ENCODE results near the gene ADARB2.

The ADARB2 gene

DNA sequence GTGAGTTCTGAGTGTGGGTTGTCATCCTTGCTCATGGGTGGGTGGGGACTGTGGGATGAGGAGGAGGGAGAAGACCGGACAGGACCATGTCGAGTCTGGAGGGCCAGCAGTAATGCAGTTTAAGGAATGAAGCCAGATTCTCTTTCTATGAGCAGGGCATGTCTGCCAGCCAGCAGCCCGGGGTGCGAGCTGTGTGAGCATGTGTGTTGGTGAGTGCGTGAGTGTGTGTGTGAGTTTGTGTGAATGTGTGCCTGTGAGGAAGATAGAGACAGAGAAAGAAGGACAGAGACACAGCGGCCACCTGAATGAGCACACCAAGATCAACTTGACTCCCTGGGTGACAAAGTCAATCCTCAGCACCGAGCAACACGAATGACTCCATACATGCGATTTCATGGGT, 52.3 kb downstream of the ADARB2 start:
- DNase-seq: no peak

DNA sequence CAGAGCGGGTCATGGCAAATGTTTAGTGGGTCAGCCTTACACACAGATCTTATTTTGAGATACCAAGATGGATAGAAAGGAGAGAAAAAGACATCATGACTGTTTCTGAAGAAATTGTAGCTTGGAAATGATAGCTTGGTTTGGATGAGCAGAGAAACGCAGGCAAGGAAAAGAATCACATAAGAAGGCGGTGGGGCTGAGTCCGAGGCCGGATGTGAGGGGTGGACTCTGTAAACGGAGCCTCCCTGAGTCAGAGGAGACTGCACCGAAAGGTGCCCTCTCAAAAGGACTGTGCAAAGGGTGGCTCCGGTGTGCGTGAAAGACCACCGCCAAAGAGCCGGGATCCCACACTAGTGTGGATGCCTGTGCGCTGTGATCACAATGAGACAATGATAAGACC, 53.7 kb downstream of the ADARB2 start:
- no peak for DNase-seq

DNA sequence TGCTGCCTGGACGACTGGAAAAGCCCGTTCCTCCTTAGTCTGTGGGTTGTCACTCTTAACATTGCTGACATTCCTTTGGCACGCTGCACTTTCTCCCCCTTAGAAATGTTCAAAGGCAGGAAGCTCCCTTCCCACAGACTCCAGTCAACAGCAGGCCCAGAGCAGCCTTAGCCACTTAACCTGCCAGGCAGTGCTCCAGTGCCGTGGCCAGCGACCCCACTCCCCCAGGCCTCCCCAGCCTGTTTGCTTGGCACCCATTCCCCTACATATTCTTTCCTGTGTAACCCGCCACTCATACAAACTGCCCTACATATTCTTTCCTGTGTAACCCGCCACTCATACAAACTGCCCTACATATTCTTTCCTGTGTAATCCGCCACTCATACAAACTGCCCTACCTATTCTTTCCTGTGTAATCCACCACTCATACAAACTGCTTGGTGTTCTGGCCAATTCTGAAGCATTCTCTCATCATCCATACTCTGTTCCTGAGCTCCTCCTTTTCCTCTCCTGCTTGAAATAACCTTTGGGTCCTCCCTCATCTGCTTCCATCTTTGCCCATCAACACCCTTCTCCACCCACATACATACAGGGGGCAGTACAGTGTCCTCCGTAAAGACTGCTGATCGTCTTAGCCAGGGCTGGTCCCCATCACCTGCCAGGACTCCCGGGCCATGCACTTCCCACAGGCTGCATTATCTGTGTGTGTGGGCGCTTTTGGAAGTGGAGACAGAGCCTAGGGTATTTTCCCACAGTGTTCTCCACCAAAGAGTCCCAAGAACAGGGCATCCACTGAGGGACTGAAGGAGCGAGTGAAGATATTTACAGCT, 57.3 kb downstream of the ADARB2 start:
- DNase-seq: no peak

DNA sequence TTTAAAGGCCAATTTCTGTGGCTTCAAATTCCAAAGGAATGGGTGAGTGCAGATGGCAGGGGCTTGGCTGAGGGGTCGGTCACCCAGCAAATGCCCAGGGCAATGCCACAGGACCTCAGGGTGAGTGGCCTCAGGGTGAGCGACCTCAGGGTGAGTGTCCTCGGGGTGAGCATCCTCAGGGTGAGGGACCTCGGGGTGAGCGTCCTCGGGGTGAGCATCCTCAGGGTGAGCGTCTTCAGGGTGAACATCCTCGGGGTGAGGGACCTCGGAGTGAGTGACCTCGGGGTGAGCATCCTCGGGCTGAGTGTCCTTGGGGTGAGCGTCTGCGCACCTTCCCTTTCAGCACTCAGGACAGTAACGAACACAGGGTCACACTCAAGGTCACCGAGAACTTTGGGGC, 59.2 kb downstream of the ADARB2 start:
- no peak for DNase-seq

DNA sequence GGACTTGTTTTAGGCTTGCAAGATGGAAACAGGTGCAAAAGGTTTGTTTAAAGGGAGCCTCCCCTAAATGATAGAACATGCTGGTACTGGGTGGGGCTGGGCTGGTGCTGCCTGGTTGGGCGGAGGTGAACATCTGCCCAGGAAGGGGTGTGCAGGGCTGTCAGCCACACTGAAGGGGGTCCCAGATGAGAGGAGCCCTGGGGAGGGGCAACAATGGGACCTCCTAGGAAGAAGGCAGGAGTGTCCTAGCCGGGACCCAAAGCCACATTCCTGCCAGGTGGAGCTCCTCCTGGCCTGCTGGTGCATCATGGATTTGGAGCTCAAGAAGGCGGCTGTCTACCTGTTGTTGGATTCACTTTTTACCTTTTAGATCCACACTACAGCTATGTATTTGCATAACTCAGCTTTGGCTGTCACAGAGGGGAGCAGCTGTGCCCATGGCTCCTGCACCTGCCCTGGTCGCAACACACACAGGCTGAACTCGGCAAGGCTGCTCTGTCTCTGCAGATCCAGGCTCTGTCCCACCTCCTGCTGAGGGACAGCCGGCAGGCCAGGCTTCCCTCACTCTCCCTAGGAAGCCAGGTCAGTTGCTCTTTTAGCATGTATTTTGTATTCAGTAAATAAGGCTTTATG, 59.9 kb downstream of the ADARB2 start:
- DNase-seq: no peak

DNA sequence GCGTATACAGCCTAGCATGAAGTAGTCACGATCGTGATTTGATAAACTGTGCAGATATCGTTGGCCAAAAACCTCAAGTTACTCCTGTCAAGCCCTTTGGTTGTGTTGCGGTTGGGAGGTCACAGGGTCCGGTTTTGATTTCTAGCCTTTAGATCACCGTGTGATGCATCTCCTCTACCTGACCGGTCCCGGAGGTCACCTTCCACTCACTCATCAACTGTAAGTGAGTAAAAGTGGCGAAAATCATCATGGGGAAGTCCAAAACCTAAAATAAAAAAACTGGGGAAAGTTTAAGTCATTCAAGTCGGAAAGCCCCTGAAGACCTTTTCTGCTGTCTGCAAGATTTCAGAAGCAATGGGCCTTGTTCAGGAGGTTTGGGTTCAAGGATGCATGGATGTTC, 62.8 kb downstream of the ADARB2 start:
- no peak for DNase-seq

DNA sequence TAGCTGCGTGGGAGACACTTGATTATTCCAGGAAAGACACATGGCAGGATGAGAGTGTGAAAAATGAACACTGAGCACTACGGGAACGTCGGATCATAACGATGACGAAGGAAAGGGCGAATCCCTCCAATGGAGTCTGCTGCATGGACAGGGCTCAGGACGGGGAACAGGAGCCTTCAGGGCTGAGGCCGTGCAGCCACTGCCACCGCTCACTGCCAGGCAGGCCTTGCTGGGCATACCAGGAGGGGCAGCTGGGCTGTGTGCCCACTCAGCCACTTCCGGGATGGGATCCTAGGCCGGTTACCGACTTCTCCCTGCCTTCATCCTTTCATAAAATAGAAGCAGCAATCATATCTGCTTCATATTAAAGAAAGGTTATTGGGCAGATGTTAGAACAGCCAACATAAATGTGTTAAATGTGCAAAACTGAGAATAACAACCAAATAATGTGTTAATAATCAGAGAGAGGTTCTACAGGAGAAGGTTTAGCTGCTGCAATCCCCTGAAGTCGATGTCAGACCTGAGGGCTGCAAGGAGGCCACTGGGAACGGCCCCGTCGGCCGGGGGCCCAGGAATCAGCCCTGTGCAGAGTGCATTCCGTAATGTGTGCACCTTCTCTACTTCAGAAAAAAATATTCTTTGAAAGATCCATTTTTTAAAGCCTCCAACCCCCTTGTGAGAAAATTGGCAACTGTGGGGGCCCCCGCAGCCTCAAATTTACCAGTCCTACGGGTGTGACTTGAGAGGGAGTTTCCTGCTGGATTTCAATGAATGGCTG, 63.6 kb downstream of the ADARB2 start:
- DNase-seq: no peak

DNA sequence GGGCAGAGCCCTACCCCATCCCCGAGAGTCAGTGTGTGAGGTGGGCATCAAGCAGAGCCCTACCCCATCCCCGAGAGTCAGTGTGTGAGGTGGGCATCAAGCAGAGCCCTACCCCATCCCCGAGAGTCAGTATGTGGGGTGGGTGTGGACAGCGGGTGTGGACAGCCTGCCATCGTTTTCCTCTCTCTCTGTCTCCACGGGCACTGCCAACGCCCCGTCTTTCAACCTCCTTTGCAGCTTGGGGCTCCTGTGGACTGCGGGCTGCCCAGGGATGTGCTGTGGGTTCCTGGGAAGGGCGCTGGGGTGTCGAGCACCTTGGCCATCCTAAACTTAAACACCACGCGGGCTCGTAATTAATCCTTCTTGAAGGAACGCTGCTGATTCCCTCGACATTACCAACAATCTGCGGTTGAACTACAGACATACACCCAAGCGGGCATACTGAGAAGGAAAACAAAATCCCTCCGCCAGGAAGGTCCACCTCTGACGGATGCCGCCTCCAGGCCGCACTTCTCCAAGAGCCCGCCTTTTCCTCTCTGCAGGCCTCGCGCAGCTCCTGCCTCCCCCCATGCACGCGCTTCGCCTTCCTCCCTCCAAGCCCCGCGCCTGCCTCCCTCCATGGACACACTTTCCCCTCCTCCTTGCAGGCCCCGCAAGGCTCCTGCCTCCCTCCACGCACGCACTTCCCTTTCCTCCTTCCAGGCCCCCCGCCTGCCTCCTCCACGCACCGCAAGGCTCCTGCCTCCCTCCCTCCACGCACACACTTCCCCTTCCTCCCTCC, 65.1 kb downstream of the ADARB2 start:
- no peak for DNase-seq

DNA sequence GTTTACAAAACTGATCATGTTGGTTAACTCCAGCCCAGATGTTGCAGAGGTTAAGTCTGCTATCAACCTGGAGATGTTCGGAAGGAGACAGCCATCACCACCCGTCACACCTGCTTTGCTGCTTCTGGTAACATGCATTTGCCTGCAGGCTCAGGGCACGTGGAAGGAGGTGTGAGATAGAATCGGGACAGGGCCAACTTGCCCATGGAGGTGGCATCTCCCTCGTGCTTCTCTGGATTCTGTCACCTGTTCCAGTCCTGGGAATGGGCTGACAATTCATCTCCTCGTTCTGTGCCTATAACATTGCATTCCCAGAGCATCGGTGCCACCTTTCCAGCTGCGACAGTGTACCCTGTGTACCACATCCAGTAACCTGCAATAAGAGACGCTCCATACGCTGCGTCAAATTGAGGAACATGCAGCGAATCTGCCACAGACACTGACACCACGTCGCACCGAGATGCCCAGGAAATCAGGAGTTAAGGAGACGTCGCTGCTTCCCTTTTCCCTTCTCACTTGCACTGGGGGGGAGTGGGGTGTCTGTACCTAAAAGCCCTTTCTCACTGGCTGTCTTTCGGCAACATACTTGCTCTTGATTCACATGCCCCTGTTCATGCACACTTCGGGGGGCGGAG, 65.8 kb downstream of the ADARB2 start:
- DNase-seq: no peak

DNA sequence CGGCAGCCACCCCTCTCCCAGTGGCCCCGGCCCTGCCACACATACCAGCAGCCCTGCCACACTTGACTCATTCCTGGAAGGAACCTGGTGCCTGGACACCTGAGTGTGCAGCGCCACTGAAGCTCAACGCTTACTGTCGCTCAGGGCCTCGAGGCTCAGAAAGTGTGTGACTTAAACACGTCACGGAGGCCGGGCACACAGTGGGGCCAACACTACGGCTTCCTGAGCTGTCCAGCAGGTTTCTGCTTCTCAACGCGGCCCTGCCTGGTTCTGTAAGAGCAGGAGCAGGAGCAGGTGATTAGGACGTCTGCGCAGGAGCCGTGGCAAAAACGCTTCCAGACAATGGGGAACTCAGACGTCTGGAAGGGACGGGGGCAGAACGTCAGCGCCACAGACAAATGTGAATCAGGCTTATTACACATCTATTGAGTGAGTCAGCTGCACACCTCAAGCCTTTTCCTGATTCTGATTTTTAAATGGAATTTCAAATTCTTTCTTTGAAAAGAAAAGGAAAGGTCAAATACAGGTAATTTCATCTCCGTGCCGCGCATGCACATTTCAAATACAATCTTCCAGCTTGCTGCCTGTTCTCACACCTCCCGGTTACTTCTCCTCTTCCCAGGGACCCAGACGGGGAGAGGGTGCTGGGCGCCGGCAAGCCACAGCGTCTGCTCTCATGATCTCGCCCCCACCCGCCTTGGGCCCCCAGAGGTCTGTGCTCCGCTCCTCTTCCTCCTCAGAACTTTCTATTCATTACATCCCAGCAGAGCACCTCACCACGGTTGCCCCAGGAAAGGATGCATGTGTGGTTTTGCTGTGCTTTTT, 66.6 kb downstream of the ADARB2 start:
- no peak for DNase-seq

DNA sequence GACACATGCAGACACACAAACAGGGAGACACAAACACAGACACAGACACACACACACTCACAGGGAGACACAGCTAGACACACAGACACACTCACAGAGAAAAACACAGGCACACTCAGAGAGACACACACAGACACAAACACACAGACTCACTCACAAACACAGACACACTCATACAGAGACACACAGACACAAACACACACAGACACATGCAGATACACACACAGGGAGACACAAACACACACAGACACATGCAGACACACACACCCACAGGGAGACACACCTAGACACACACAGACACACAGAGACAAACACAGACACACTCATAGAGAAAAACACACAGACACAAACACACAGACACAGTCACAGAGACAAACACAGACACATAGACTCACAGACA, 67.9 kb downstream of the ADARB2 start:
- DNase-seq: no peak

DNA sequence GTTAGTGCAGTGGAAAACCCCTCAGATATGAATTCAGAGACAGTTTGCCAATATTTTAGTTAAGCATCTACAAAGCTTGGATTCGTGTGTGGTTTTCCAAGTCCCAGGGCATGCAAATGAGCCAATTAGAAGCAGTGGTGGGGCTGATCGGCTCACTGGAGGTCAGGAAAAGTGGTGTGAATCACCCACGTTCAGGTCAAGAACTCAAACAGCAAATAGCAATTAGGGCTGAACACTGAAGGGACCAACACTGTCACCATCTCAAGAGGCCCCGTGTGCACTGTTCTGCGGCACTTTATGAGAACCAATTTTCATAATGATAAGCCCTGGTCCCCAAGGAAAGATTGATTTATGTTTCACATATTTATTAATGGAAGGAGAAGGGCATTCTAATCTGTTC, 68.9 kb downstream of the ADARB2 start:
- DNase-seq: no peak

DNA sequence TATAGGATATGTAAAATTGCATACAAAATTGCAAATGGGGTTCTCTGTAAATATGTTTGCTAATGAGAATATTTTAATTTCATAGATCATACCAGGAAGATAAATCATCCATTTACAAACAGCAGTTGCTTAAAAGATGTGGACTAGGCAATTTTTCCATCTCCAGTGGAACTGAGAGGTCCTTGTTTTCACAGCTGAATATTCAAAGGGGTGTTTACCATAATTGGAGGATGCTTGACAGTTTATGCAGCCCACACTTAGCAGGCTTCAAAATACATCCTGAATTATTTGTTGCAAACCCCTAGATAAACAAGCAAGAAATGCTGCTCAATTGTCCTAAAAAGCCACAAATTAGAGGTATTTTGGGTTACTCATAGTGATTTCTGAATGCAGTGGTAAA, 69.9 kb downstream of the ADARB2 start:
- no peak for DNase-seq

DNA sequence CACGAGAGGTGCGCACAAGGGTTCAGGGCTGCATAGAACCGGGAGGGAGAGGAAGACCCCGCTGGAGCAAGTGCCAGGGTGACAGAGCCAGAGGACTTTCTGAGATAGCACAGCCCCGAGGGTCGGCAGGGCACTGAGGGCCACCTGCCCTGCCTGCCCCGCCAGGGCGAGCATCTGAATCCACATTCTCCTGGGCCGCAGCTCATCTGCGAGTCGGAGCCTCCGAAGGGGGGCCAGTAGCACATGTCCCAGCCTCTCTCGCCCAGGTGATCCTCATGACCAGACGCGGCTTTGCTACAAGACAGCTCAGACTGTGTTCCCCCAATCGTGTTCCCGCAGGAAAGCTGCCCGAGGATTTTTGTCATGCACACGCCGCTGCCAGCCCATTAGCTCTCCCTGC, 71.2 kb downstream of the ADARB2 start:
- no peak for DNase-seq

DNA sequence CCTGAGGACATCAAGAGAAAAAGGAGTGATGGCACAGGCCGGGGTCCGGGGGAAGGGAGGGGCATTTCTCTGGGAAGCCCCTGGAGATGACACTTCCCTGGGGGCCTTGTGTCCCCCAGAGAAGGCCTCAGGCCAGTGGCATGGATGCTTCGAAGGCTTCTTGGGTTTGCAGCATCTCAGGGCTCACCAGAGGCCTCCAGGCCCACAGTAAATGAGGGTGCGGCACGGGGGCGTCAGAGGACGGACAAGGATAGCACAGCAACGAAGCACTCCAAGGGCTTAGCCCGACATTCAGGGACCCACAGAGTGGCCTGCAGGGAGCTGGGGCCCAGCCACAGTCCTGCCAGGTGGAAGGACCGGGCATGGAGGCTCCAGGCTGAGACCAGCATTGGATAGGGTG, 71.6 kb downstream of the ADARB2 start:
- DNase-seq: no peak

DNA sequence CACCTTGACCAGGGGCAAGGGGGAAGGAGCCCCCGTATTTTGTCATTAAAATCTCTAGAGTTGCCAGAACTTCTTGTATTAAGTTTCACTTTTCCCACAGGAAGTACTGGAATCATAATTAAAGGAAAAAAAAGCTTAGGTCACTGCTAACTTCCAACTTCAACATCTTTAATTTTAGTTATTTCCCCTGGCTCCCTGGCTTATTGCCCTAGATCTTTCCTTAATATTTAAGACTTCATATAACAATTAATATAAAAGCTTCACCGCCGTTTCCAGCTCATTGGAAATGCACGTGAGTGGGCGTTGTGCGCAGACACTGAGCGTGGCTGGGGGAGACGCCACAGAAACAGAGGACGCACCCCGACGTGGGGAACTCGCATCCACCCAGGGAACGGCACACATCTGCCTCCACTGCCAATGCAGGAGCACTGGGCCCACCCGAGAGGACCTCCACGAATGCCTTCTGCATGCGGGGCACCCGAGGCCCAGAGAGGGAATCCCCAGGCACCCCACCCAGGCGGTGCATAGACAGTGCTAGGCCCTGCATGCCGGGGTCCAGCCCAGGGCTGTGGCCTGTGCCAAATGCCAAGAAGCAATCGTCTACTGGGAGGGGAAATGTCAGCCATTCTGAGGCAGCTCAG, 72.2 kb downstream of the ADARB2 start:
- no peak for DNase-seq

DNA sequence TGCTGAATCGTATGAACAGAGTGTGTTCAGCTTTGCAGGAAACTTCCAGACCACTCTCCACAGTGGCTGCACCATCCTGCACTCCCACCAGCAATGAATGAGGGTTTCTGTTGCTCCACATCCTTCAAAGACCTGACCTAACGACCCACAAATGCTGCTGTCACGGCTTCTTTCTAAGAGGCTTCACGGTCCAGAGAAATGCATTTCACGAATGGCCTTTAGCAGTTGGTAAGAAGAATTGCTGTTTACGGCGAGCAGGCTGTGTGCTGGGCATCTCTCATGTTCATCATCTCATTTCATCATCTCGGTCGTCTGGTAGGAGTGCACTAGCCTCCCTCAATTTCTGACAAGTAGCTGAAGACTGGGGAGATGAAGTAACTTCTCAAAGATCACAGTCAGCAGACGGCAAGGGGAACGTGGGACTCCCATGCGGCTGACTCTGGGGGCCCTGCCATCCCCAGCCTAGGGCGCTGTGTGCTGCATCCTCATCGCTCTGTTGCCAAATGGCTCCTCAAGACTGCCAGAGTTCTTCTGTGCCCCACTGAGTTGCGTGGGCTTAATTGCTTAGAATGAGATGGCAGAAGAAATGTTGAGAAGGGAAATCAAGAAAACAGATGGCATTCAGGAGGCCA, 72.9 kb downstream of the ADARB2 start:
- DNase-seq: no peak

DNA sequence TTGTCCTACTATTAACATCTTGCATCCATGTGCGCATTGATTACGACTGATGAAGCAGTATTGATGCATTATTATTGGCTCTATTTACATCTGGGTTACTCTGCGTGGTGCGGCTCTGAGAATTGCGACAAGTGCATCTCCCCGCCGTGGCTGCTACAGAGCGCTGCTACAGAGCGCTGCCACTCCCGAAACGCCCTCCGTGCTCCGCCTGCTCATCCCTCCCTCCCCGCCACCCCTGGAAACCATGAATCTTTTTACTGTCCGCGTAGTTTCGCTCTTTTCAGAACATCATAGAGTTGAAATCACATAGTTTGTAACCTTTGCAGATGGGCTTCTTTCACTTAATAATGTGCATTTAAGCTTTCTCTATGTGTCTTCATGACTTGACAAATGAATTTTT, 74.1 kb downstream of the ADARB2 start:
- no peak for DNase-seq

DNA sequence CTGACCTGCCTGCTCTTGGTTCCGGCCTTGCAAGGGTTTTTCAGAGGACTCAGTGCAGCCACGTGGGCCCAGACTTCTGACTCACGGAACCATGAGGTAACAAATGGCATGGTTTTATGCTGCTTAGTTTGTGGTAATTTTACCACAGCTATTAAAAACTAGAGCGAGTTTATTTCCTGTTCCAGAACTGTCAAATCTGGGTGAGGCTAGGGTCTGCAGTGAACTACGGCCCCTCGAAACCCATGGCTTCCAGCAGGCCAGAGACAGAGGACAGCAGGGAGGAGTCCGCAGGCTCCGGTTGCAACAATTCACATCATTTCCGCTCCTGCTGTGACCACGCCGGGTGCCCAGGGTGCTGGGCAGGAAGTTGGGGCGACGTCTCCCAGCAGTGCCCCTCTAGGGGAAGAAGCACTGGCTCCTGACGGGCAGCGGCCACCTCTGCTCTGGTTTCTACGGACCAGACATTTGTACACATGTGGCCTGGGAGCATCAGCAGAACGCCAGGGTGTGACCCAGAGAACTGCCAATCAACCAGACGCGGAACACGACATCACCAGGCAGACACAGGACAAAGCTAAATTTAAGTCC, 74.8 kb downstream of the ADARB2 start:
- no peak for DNase-seq

DNA sequence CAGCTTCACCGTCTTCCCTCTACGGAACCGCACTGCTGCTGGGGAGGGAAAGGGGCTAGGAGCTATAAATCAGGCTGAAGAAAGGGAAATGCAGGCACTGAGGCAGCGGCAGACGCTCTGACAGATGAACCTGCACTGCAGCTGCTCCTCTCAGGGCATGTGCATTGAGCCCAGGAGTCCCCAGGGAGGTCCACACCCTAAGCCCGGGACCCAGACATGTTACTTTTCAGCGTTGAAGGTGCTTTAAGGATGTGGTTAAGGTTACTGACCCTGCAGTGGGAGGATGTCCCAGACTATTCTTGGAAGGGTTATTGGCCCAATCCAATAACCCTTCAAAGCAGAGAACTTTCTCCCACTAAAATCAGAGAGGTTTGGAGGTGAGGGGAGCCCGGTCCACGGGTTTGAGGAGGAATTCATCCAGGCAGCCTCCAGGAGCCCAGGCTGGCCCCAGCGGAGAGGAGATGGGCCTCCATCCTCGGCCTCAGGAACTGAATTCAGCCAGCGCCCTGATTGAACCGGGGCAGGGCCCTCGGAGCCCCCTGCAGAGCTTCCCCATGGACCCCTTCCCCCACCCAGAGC, 75.4 kb downstream of the ADARB2 start:
- DNase-seq: no peak
